CD4-positive, CD25-positive, alpha-beta regulatory T cell (primary cell): ENCODE results near the gene ZNF148. TPM values are rescaled to one million over a fixed set of nuclear protein-coding genes. Genes with fewer than 3 reads are reported as not detected.
A peak's percentile ranks its signal among the peaks of the same experiment; 100 is the strongest.

Source experiments
- ATAC-seq, 2 donors: fragments of 150-1000 bp; cut with Tn5 transposase; one replicate each; pipeline ENCODE4 v1.10.0; 2021; ENCODE audit warnings: low read depth in 2 of 2, moderate number of reproducible peaks in 2 of 2, moderate library complexity in 1 of 2
- DNase-seq, 3 donors: peaks; one replicate each; pipeline versions ENCODE4 v3.0.0 to v3.0.0-alpha.2; 2012 to 2022; ENCODE audit warnings: mixed read lengths in 1 of 3
- H3K27ac ChIP-seq: one replicate; pipeline ENCODE4 v1.7.0; 2013; ENCODE audit warnings: mild to moderate bottlenecking, low read length; ENCODE audit not compliant: insufficient read depth, poor library complexity, severe bottlenecking
- H3K27me3 ChIP-seq: one replicate; pipeline ENCODE4 v1.7.0; 2013; ENCODE audit warnings: low read length; ENCODE audit not compliant: control insufficient read depth, insufficient read depth
- H3K36me3 ChIP-seq: one replicate; pipeline ENCODE4 v1.7.0; 2013; ENCODE audit warnings: mild to moderate bottlenecking, low read length, moderate library complexity; ENCODE audit not compliant: control insufficient read depth, insufficient read depth
- H3K4me1 ChIP-seq: 2 replicates; pipeline ENCODE4 v1.7.0; 2013; ENCODE audit warnings: mild to moderate bottlenecking, low read length; ENCODE audit not compliant: insufficient read depth, control insufficient read depth, poor library complexity, severe bottlenecking
- H3K4me3 ChIP-seq: one replicate; pipeline ENCODE4 v1.7.0; 2013; ENCODE audit warnings: low read depth, mild to moderate bottlenecking, low read length, moderate library complexity
- H3K9me3 ChIP-seq, 2 experiments: 1 replicate in 1 of 2; 2 replicates in 1 of 2; pipeline ENCODE4 v1.7.0; 2013; ENCODE audit warnings: low read length in 2 of 2, mild to moderate bottlenecking in 1 of 2, moderate library complexity in 1 of 2; ENCODE audit not compliant: control insufficient read depth in 2 of 2
- H3K27ac Mint-ChIP-seq, 3 donors: one replicate each; pipeline ENCODE4 v1.8.0; 2020 to 2022; ENCODE audit warnings: mild to moderate bottlenecking in 3 of 3, mixed read lengths in 3 of 3, moderate library complexity in 2 of 3
- H3K27me3 Mint-ChIP-seq: one replicate; pipeline ENCODE4 v1.8.0; 2022; ENCODE audit warnings: mild to moderate bottlenecking, mixed read lengths
- H3K36me3 Mint-ChIP-seq: one replicate; pipeline ENCODE4 v1.8.0; 2020; ENCODE audit warnings: mixed read lengths
- H3K4me1 Mint-ChIP-seq, 4 donors: one replicate each; pipeline ENCODE4 v1.8.0; 2020 to 2022; ENCODE audit warnings: mixed read lengths in 4 of 4, mild to moderate bottlenecking in 1 of 4
- H3K4me3 Mint-ChIP-seq, 4 donors: one replicate each; pipeline ENCODE4 v1.8.0; 2020 to 2022; ENCODE audit warnings: mild to moderate bottlenecking in 4 of 4, mixed read lengths in 4 of 4, moderate library complexity in 3 of 4
- H3K9me3 Mint-ChIP-seq, 7 donors: one replicate each; pipeline ENCODE4 v1.8.0; 2020 to 2022; ENCODE audit warnings: mixed read lengths in 7 of 7, mild to moderate bottlenecking in 3 of 7, moderate library complexity in 2 of 7
- polyA plus RNA-seq, 4 donors: library from polyadenylated mRNA; unstranded; fragments of 300-500 nt; fragmentation: Illumina TruSeq; gene quantifications; one replicate each; pipeline ENCODE4 v1.2.3, GENCODE V29; 2021
- total RNA-seq: library from RNA; stranded (reverse); gene quantifications from one replicate; pipeline ENCODE4 v1.2.3, GENCODE V29; 2022

ZNF148 gene
- total and polyA plus RNA-seq, 5 donors from 2014 or later = 50.6 to 75.0 (median 63.8) TPM

DNA sequence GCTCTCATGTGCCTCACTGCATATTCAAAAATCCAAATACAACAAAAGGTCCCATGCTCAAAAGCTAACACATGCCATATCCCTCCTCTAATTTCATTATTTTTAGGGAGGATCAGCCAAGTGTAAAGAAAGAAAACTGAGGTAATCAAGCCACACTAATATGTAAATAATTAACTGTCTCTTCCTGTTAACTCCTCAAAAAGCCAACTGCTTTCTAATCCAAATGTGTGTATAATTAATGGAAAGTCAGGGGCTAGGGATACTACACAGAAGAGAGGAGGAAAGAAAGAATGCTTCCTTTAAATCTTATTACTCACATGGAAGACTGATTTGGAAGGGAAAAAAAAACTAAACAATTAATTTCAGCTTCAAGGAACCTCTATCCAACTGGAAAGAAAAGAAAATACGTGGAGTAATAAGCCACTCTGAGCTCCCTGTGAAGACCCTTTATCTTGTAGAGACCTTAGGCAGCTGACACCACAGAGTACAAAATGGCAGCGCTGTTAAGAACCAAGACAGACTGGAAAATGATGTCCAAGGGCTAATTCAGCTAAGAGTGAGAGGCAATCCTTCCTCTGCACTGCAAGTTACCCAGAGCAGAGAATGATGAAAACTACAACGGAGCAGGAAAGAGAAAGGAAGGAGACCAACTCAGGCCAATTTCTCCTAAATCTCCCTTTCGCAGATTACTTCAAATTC lies 56.8 kb downstream of the ZNF148 start:
- H3K36me3 Mint-ChIP-seq = peaks cover 23% of the 10 kb centered on the region
- H3K9me3 ChIP-seq = no peaks in the 10 kb centered on the region
- H3K9me3 Mint-ChIP-seq = peaks cover 0 to 3% (median 0%) of the 10 kb centered on the region in 7 donors
- H3K4me3 Mint-ChIP-seq = no peak overlapping the region
- no peak overlapping the region for H3K27ac ChIP-seq
- peak overlapping the region in 1 of 3 donors; percentile 18 for H3K27ac Mint-ChIP-seq
- ATAC-seq (no peak), DNase-seq (no peak)
- H3K4me1 ChIP-seq = no peaks in the 10 kb centered on the region
- peaks cover 0 to 27% (median 15%) of the 10 kb centered on the region in 4 donors for H3K4me1 Mint-ChIP-seq
- H3K4me3 ChIP-seq = no peak overlapping the region
- H3K27me3 Mint-ChIP-seq = no peaks in the 10 kb centered on the region
- no peaks in the 10 kb centered on the region for H3K27me3 ChIP-seq
- H3K36me3 ChIP-seq = peaks cover 17% of the 10 kb centered on the region

DNA sequence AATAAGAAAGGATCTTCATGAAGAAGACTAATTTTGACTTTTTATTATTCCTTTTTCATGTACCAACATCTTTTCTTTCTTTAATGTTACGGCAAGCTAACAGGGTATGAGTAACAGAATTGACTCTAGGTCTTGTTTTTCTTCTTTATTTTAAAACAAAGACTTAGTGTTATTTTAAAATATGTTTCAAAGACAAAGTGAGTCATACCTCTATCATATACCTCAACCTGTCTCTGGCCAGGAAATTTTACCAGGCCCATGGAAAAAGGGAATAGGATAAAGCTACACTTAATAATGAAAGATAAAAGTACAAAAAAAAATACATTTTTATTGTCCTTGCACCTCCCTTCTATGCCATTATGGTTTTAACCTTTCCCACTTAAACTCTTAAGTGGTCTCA lies 57.4 kb downstream of the ZNF148 start:
- Histone ChIP-seq H3K27me3 (no peaks in the 10 kb centered on the region), H3K4me1 (no peaks in the 10 kb centered on the region), H3K36me3 (peaks cover 17% of the 10 kb centered on the region), H3K27ac (no peak overlapping the region), H3K4me3 (no peak overlapping the region), H3K9me3 (no peaks in the 10 kb centered on the region)
- Mint-ChIP-seq H3K4me3 (no peak overlapping the region), H3K36me3 (peaks cover 25% of the 10 kb centered on the region), H3K9me3 (peaks cover 0 to 3% (median 0%) of the 10 kb centered on the region in 7 donors), H3K27ac (peak overlapping the region in 1 of 3 donors; percentile 18), H3K27me3 (no peaks in the 10 kb centered on the region), H3K4me1 (peaks cover under 1 to 29% (median 18%) of the 10 kb centered on the region in 4 donors)
- ATAC-seq = no peak
- DNase-seq = no peak

DNA sequence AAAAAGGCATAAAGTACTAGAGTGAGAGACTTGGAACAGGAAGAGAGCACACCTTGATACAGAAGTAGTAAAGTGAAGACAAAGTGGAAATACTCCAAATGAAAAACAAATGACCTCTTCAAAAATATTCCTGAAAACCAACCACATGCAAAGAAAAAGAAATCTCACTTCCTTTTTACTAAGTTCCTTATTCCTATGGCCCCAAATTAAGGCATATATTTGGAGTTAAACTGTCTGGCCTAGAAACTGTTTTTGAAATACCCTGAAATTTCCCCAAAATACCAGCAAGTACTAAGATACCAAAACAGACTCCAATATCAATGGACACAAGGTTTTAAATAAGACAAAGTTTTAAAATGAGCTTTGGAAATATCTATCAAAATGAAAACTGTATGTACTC lies 58.2 kb downstream of the ZNF148 start:
- no peaks in the 10 kb centered on the region for H3K4me1 ChIP-seq
- ATAC-seq (no peak), DNase-seq (no peak)
- no peak overlapping the region for H3K27ac ChIP-seq
- Mint-ChIP-seq H3K27ac (peak overlapping the region; percentile 0 to 28 (median 26)), H3K4me3 (no peak overlapping the region), H3K4me1 (peaks cover 9 to 37% (median 26%) of the 10 kb centered on the region in 4 donors), H3K27me3 (no peaks in the 10 kb centered on the region), H3K36me3 (peaks cover 25% of the 10 kb centered on the region), H3K9me3 (peaks cover 0 to 3% (median 0%) of the 10 kb centered on the region in 7 donors)
- H3K4me3 ChIP-seq = no peak overlapping the region
- peaks cover 17% of the 10 kb centered on the region for H3K36me3 ChIP-seq
- H3K9me3 ChIP-seq = no peaks in the 10 kb centered on the region
- no peaks in the 10 kb centered on the region for H3K27me3 ChIP-seq

GRCh38 chr3:125316246-125316645 lies 58.9 kb downstream of the ZNF148 start:
- no peaks in the 10 kb centered on the region for H3K27me3 Mint-ChIP-seq
- Histone ChIP-seq H3K4me1 (no peaks in the 10 kb centered on the region), H3K9me3 (no peaks in the 10 kb centered on the region), H3K27me3 (no peaks in the 10 kb centered on the region), H3K27ac (no peak overlapping the region), H3K4me3 (no peak overlapping the region), H3K36me3 (peaks cover 17% of the 10 kb centered on the region)
- H3K4me1 Mint-ChIP-seq = peaks cover 15 to 43% (median 30%) of the 10 kb centered on the region in 4 donors
- peak overlapping the region in 1 of 3 donors; percentile 45 for H3K27ac Mint-ChIP-seq
- H3K9me3 Mint-ChIP-seq = peaks cover 0 to 3% (median 0%) of the 10 kb centered on the region in 7 donors
- H3K36me3 Mint-ChIP-seq = peaks cover 29% of the 10 kb centered on the region
- DNase-seq (no peak), ATAC-seq (no peak)
- H3K4me3 Mint-ChIP-seq = no peak overlapping the region

GRCh38 chr3:125313060-125313635 lies 62.0 kb downstream of the ZNF148 start:
- H3K27me3 Mint-ChIP-seq = no peaks in the 10 kb centered on the region
- no peak overlapping the region for H3K4me3 Mint-ChIP-seq
- peaks cover 13% of the 10 kb centered on the region for H3K4me1 ChIP-seq
- peaks cover 0 to 3% (median 0%) of the 10 kb centered on the region in 7 donors for H3K9me3 Mint-ChIP-seq
- peak in 1 of 3 donors; percentile 9 for DNase-seq
- H3K4me3 ChIP-seq = no peak overlapping the region
- H3K27me3 ChIP-seq = no peaks in the 10 kb centered on the region
- peaks cover 28% of the 10 kb centered on the region for H3K36me3 Mint-ChIP-seq
- H3K9me3 ChIP-seq = no peaks in the 10 kb centered on the region
- peaks cover 18% of the 10 kb centered on the region for H3K36me3 ChIP-seq
- peaks cover 27 to 54% (median 39%) of the 10 kb centered on the region in 4 donors for H3K4me1 Mint-ChIP-seq
- peak overlapping the region in 2 of 3 donors; percentile 5 to 68 for H3K27ac Mint-ChIP-seq
- H3K27ac ChIP-seq = no peak overlapping the region
- no peak for ATAC-seq

GRCh38 chr3:125310623-125311081 lies 64.5 kb downstream of the ZNF148 start:
- peaks cover 0 to 2% (median 0%) of the 10 kb centered on the region in 7 donors for H3K9me3 Mint-ChIP-seq

GRCh38 chr3:125309476-125309875 lies 65.6 kb downstream of the ZNF148 start:
- H3K36me3 Mint-ChIP-seq = peaks cover 33% of the 10 kb centered on the region
- H3K27ac Mint-ChIP-seq = peak overlapping the region; percentile 20 to 62 (median 21)
- no peaks in the 10 kb centered on the region for H3K27me3 Mint-ChIP-seq
- no peak overlapping the region for H3K27ac ChIP-seq
- ATAC-seq = no peak
- DNase-seq = no peak
- H3K27me3 ChIP-seq = no peaks in the 10 kb centered on the region
- H3K9me3 Mint-ChIP-seq = peaks cover 0 to 2% (median 0%) of the 10 kb centered on the region in 7 donors
- H3K4me1 Mint-ChIP-seq = peaks cover 46 to 71% (median 50%) of the 10 kb centered on the region in 4 donors
- H3K9me3 ChIP-seq = no peaks in the 10 kb centered on the region
- no peak overlapping the region for H3K4me3 ChIP-seq
- peak overlapping the region in 3 of 4 donors; percentile 29 to 68 (median 34) for H3K4me3 Mint-ChIP-seq
- peaks cover 13% of the 10 kb centered on the region for H3K4me1 ChIP-seq
- peaks cover 20% of the 10 kb centered on the region for H3K36me3 ChIP-seq

More at GRCh38 chr3:125310623-125311081, 64.5 kb downstream of the ZNF148 start:
- Mint-ChIP-seq H3K27ac (peak overlapping the region; percentile 93 to 95 (median 94)), H3K36me3 (peaks cover 26% of the 10 kb centered on the region), H3K4me1 (peaks cover 39 to 63% (median 44%) of the 10 kb centered on the region in 4 donors), H3K4me3 (peak overlapping the region; percentile 86 to 91 (median 88)), H3K27me3 (no peaks in the 10 kb centered on the region)
- Histone ChIP-seq H3K9me3 (no peaks in the 10 kb centered on the region), H3K27me3 (no peaks in the 10 kb centered on the region), H3K27ac (peak overlapping the region; percentile 73), H3K4me1 (peaks cover 13% of the 10 kb centered on the region), H3K36me3 (peaks cover 18% of the 10 kb centered on the region), H3K4me3 (peak overlapping the region; percentile 81)
- ATAC-seq (peak; percentile 85 to 87), DNase-seq (peak; percentile 6 to 73 (median 48))
